Erythroblast (primary cell): ENCODE results near the gene KCNT2.

Source experiments
- GATA1 ChIP-seq: IDR thresholded peaks from 2 replicates; pipeline ENCODE4 v1.6.1; 2011; ENCODE audit warnings: low read depth, mild to moderate bottlenecking, control low read depth, low read length, moderate library complexity
- POLR2A ChIP-seq: IDR thresholded peaks from 2 replicates; pipeline ENCODE4 v1.6.1; 2011; ENCODE audit warnings: mild to moderate bottlenecking, low read length

DNA sequence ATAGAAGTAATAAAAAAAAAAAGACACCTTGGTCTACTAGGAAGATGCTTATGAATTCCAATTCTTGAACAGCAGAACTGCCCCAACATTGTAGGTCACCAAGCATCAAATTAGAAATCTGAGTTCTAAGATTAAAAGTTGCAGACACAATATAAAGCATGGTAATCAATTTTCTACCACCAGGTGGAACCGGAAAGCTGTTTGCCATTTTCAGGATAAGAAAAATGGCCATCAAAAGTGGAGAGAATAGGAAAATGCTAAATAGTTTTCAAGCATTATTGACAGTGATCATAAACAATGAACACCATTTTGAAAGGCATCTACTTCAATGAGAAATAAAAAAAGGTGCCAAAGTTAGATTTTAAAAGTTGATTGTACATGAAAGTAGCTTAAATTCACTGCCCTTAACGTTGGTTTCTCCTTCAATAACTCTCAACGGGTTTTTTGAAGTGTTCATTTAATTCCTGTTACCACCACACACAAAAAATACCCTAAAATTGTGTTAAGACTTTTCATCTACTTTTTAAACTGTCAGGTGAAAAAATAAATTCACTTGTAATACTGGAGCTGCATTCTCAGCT lies 252.9 kb downstream of the KCNT2 start:
- TF ChIP-seq POLR2A (no peak), GATA1 (no peak)
